ENCODE measurements around the gene SHISA5.
A peak's percentile ranks its signal among the peaks of the same experiment; 100 is the strongest.
"Not testable (repeated sequence)": the region's sequence is repeated elsewhere in the genome, so short reads cannot be mapped to it uniquely, and the experiment has no call there.

The SHISA5 gene
- 146 to 163 reads per million in 2 donors for total RNA-seq

GRCh38 chr3:48504051-48504946 lies at the start of gene SHISA5:
SHISA5 (minus strand) TSS chr3:48504174; CDS start chr3:48504094, 80 bp downstream.
- DNase-seq, result peak; percentile 36

GRCh38 chr3:48553361-48553760 lies 49.4 kb upstream of the SHISA5 start:
- DNase-seq, result no peak

GRCh38 chr3:48552111-48552951 lies 48.4 kb upstream of the SHISA5 start:
- DNase-seq, result no peak

- not testable (repeated sequence) for DNase-seq
Measured at GRCh38 chr3:48551651-48552050, 47.7 kb upstream of the SHISA5 start.

GRCh38 chr3:48548729-48549705 lies 45.0 kb upstream of the SHISA5 start:
- DNase-seq, result no peak

- DNase-seq, result no peak
Measured at GRCh38 chr3:48548126-48548525, 44.2 kb upstream of the SHISA5 start.

- DNase-seq, result no peak
Measured at GRCh38 chr3:48546203-48546829, 42.3 kb upstream of the SHISA5 start.

GRCh38 chr3:48544141-48544540 lies 40.2 kb upstream of the SHISA5 start:
- DNase-seq, result no peak

- DNase-seq, result no peak
Measured at GRCh38 chr3:48543271-48543866, 39.4 kb upstream of the SHISA5 start.

GRCh38 chr3:48538451-48538850 lies 34.5 kb upstream of the SHISA5 start:
- DNase-seq, result no peak

- DNase-seq, result no peak
Measured at GRCh38 chr3:48536785-48537184, 32.8 kb upstream of the SHISA5 start.

GRCh38 chr3:48536116-48536515 lies 32.1 kb upstream of the SHISA5 start:
- DNase-seq, result no peak

- no peak for DNase-seq
Measured at GRCh38 chr3:48535578-48535977, 31.6 kb upstream of the SHISA5 start.

- no peak for DNase-seq
Measured at GRCh38 chr3:48532977-48533337, 29.0 kb upstream of the SHISA5 start.

GRCh38 chr3:48532271-48532976 lies 28.4 kb upstream of the SHISA5 start:
- DNase-seq, result no peak

GRCh38 chr3:48530701-48531100 lies 26.7 kb upstream of the SHISA5 start:
- DNase-seq, result not testable (repeated sequence)

- no peak for DNase-seq
Measured at GRCh38 chr3:48528754-48529153, 24.8 kb upstream of the SHISA5 start.

- DNase-seq, result no peak
Measured at GRCh38 chr3:48528048-48528447, 24.1 kb upstream of the SHISA5 start.

- DNase-seq, result no peak
Measured at GRCh38 chr3:48524970-48525369, 21.0 kb upstream of the SHISA5 start.

GRCh38 chr3:48521635-48522034 lies 17.7 kb upstream of the SHISA5 start:
- DNase-seq, result no peak

GRCh38 chr3:48519277-48519643 lies 15.3 kb upstream of the SHISA5 start:
- no peak for DNase-seq

Measured in activated gamma-delta T cell (primary cell).